ENCODE data around the gene GLIPR1L2. TPM values are rescaled to one million over a fixed set of nuclear protein-coding genes. Genes with fewer than 3 reads are reported as not detected.
"Not testable (repeated sequence)": the region's sequence is repeated elsewhere in the genome, so short reads cannot be mapped to it uniquely, and the experiment has no call there.

Gene GLIPR1L2
- total RNA-seq, result under 1 TPM in 1 of 3 donors, not detected in 2; 0.20 TPM

DNA sequence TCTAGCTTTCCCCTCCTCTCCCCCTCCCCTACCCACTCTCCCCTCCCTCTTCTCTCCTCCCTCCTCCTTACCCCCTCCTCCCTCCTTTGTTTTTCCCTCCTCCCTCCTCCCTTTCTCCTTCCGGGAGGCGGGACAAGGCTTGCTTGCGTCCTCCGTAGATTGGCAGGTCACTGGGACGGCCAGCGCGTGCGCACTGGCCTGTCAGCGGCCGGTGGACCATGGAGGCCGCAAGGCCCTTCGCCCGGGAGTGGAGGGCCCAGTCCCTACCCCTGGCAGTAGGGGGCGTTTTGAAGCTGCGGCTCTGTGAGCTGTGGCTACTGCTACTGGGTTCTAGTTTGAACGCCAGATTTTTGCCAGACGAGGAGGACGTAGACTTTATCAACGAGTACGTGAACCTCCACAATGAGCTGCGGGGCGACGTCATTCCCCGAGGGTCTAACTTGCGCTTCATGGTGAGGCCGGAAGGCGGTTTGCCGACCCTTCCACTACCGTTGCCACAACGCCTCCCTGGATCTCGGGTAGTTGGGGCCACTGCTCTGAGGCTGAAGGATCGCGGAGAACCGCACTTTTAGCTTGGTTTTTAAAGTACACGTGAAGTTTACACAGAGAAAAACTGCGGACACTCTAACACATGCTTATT is at the start of gene GLIPR1L2:
Gene GLIPR1L2, plus strand, starts transcription at position 191 of the 640 bp plus-strand sequence. Its CDS starts 28 bp downstream, at position 219.
- peak within 1 kb of the TSS; percentile 88 for H3K4me3 Mint-ChIP-seq
- H3K9me3 Mint-ChIP-seq, result peaks cover 7% of the 10 kb centered on the region
- DNase-seq (peak; percentile 82), ATAC-seq (peak; percentile 95 to 96)
- H3K27me3 Mint-ChIP-seq (ENCODE audit: low read depth), result no peaks in the 10 kb centered on the region
- peaks cover 42% of the 10 kb centered on the region for H3K4me1 Mint-ChIP-seq (ENCODE audit: low read depth)
- H3K36me3 Mint-ChIP-seq (ENCODE audit: insufficient read depth), result no peaks in the 10 kb centered on the region

DNA sequence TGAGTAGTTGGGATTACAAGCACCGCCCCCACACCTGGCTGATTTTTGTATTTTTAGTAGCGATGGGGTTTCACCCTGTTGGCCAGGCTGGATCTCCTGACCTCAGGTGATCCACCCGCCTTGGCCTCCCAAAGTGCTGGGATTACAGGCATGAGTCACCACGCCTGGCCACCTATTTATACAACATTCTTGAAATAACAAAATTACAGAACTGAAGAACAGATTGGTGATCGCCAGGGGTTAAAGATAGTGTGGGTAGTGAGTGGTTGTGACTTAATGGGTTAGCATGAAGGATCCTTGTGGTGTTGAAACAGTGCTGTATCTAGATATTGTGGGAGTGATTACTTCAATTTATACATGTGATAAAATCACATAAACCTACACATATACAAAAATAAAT is 49.0 kb upstream of the GLIPR1L2 start:
- no peaks in the 10 kb centered on the region for H3K9me3 Mint-ChIP-seq
- ATAC-seq (no peak), DNase-seq (no peak)
- peaks cover 8% of the 10 kb centered on the region for H3K4me1 Mint-ChIP-seq (ENCODE audit: low read depth)
- no peaks in the 10 kb centered on the region for H3K36me3 Mint-ChIP-seq (ENCODE audit: insufficient read depth)
- H3K27me3 Mint-ChIP-seq (ENCODE audit: low read depth), result peaks cover 2% of the 10 kb centered on the region
- no peak overlapping the region for H3K4me3 Mint-ChIP-seq

DNA sequence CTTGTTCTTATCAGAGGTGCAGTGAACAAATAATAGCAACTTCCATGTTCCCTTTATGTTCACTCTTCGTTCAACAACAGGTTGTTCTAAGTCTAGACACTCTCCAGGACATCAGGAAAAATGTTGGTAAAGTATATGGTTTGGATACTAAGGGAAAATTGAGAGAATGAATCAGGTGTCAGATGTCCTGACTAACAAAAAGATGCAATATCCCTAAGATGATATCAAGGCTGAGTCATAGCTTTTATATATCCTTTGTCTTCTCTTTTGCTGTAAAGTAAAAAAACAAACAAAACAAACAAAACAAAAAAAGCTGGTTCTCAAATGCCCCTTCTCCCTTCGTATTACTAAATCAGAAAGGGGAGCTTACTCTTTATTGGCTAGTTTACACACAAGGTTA is 45.4 kb upstream of the GLIPR1L2 start:
- Mint-ChIP-seq H3K4me1 (ENCODE audit: low read depth) (peaks cover 2% of the 10 kb centered on the region), H3K9me3 (no peaks in the 10 kb centered on the region), H3K4me3 (no peak overlapping the region), H3K36me3 (ENCODE audit: insufficient read depth) (no peaks in the 10 kb centered on the region), H3K27me3 (ENCODE audit: low read depth) (peaks cover 2% of the 10 kb centered on the region)
- no peak for DNase-seq
- ATAC-seq, result no peak

DNA sequence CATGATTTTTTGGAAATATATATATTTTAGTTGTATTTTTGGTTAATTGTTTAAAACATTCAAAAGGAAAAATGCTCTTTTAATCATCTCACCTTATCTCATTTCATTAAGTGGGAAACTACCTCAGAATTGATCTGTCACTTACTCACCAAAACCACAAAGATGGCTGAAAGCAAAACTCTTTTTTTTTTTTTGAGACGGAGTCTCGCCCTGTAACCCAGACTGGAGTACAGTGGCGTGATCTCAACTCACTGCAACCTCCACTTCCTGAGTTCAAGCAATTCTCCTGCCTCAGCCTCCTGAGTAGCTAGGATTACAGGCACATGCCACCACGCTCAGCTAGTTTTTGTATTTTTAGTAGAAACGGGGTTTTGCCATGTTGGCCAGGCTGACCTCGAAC is 44.7 kb upstream of the GLIPR1L2 start:
- H3K9me3 Mint-ChIP-seq; DNase-seq; H3K36me3 Mint-ChIP-seq (ENCODE audit: insufficient read depth); H3K4me1 Mint-ChIP-seq (ENCODE audit: low read depth); H3K4me3 Mint-ChIP-seq; H3K27me3 Mint-ChIP-seq (ENCODE audit: low read depth): not testable (repeated sequence)
- peak; percentile 77 to 83 for ATAC-seq

DNA sequence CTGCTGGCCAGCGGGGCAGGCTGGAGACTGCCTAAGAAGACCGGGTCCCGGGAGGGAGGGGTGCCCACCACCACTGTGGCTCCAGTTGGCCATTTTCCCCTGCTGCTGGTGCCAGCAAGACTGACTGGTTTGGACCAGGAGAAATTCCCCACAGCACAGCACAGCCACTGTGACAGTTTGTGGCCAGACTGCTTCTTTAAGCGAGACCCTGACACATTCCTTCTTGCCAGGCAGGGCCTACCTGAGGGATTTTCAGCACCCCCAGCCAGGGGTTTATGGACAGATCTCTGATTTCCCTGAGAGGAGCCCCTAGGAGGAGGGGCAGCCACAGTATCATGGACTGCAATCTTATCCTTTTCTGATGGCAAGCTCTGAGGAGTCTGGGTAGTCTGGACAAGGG is 40.9 kb upstream of the GLIPR1L2 start:
- Mint-ChIP-seq H3K27me3 (ENCODE audit: low read depth) (no peaks in the 10 kb centered on the region), H3K9me3 (peaks cover 9% of the 10 kb centered on the region), H3K36me3 (ENCODE audit: insufficient read depth) (peaks cover 8% of the 10 kb centered on the region), H3K4me1 (ENCODE audit: low read depth) (peaks cover 2% of the 10 kb centered on the region), H3K4me3 (no peak overlapping the region)
- DNase-seq (no peak), ATAC-seq (no peak)

DNA sequence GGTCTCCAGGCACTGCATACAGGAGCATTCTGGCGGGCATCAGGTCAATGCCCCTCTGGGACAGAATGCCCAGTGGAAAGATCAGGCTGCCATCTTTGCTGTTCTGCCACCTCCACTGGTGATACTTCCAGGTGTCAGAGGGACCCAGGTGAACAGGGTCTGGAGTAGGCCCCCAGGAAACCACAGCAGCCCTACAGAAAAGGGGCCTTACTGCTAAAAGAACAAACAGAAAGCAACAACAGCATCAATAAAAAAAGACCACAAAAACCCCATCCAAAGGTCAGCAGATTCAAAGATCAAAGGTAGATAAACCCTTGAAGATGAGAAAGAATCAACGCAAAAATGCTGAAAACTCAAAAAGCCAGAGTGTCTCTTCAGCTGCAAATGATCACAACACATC is 40.5 kb upstream of the GLIPR1L2 start:
- Mint-ChIP-seq H3K9me3 (peaks cover 14% of the 10 kb centered on the region), H3K4me1 (ENCODE audit: low read depth) (peaks cover 2% of the 10 kb centered on the region), H3K36me3 (ENCODE audit: insufficient read depth) (peaks cover 8% of the 10 kb centered on the region), H3K4me3 (no peak overlapping the region), H3K27me3 (ENCODE audit: low read depth) (no peaks in the 10 kb centered on the region)
- no peak for ATAC-seq
- no peak for DNase-seq

DNA sequence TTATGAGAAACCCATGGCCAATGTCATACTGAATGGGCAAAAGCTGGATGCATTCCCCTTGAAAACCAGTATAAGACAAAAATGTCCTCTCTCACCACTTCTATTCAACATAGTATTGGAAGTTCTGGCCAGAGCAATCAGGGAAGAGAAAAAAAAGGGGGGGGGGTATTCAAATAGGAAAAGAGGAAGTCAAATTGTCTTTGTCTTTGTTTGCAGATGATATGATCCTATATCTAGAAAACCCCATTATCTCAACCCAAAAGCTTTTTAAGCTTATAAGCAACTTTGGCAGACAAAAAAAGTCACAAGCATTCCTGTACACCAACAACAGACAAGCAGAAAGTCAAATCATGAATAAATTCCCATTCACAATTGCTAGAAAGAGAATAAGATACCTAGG is 36.9 kb upstream of the GLIPR1L2 start:
- Mint-ChIP-seq H3K9me3 (peaks cover 14% of the 10 kb centered on the region), H3K4me3 (no peak overlapping the region), H3K4me1 (ENCODE audit: low read depth) (no peaks in the 10 kb centered on the region), H3K27me3 (ENCODE audit: low read depth) (no peaks in the 10 kb centered on the region), H3K36me3 (ENCODE audit: insufficient read depth) (peaks cover 8% of the 10 kb centered on the region)
- no peak for ATAC-seq
- DNase-seq, result no peak

DNA sequence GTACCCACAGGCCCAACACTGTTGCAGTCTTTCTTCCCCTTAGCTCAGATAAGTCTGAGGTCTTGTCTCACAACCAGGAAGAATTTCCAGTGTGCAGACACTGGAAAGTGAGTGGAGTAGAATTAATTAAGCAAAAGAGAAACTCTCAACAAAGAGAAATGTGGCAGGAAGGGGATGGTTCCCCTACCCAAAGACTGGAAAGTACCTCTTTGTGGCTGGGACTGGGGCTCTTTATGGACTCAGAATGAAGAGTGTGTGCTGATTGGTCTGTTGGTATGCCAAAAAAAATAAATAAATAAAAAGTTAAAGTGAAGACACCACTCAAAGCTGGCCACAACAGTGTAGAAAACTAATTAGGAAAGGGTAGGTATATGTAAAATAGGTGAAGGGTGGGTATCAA is 30.0 kb upstream of the GLIPR1L2 start:
- no peak overlapping the region for H3K4me3 Mint-ChIP-seq
- no peak for DNase-seq
- ATAC-seq, result no peak
- H3K4me1 Mint-ChIP-seq (ENCODE audit: low read depth), result no peaks in the 10 kb centered on the region
- H3K36me3 Mint-ChIP-seq (ENCODE audit: insufficient read depth), result no peaks in the 10 kb centered on the region
- no peaks in the 10 kb centered on the region for H3K27me3 Mint-ChIP-seq (ENCODE audit: low read depth)
- H3K9me3 Mint-ChIP-seq, result peaks cover 10% of the 10 kb centered on the region

DNA sequence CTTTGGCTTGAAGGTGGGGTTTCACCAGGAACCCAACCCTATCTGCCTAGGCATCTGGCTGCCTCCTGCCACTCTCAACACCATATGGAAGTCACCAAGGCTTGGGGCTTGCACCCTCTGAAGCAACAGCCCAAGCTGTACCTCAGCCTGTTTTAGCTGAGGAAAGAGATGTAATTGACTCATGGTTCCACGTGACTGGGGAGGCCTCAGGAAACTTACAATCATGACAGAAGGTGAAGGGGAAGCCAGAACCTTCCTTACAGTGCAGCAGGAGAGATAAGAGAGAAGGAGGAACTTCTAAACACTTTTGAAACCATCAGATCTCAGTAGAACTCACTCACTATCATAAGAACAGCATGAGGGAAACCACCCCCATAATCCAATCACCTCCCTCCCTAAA is 29.5 kb upstream of the GLIPR1L2 start:
- Mint-ChIP-seq H3K36me3 (ENCODE audit: insufficient read depth) (no peaks in the 10 kb centered on the region), H3K9me3 (peaks cover 10% of the 10 kb centered on the region), H3K4me1 (ENCODE audit: low read depth) (no peaks in the 10 kb centered on the region), H3K27me3 (ENCODE audit: low read depth) (no peaks in the 10 kb centered on the region), H3K4me3 (no peak overlapping the region)
- ATAC-seq (no peak), DNase-seq (no peak)

DNA sequence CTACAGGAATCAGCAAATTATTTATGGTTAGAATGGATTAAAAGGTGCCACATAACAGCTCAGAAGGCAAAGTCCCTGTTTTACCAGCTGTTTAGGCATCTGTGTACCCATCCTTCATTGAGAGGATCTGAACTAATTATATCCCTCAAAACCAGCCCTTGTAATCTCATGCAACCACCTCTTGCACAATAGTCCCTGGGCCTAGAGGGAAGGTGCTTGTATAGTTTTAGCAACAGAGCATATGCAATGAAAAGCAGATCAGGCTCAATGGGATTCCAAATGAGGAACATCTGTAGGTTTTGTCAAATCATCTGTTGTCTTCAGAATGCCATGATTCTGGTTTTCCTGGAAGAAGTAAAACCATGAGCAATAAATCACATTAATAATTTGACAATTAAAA is 26.0 kb upstream of the GLIPR1L2 start:
- DNase-seq, result no peak
- no peaks in the 10 kb centered on the region for H3K36me3 Mint-ChIP-seq (ENCODE audit: insufficient read depth)
- no peak for ATAC-seq
- H3K4me1 Mint-ChIP-seq (ENCODE audit: low read depth), result no peaks in the 10 kb centered on the region
- H3K27me3 Mint-ChIP-seq (ENCODE audit: low read depth), result no peaks in the 10 kb centered on the region
- no peak overlapping the region for H3K4me3 Mint-ChIP-seq
- peaks cover 6% of the 10 kb centered on the region for H3K9me3 Mint-ChIP-seq

DNA sequence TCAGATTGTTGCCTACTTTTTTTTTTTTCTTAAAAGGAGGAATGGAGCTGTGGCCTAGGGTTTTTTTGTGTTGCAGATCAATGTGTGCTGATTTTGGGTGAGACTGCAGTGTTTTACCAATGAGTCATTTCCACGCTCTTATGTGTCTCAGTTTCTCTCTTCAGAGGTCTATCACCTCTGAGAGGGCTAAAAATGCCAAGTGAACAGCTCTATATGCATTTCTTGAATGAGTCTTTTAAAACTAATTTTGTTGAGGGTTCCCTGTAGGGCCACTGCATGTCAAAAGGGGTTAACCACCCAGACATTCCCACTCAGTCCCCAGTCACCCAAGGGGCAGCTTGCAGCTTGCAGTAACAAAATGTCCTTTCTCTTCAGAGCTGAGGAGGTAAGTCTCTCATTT is 24.3 kb upstream of the GLIPR1L2 start:
- ATAC-seq (no peak), DNase-seq (no peak)
- no peaks in the 10 kb centered on the region for H3K4me1 Mint-ChIP-seq (ENCODE audit: low read depth)
- H3K9me3 Mint-ChIP-seq, result no peaks in the 10 kb centered on the region
- no peak overlapping the region for H3K4me3 Mint-ChIP-seq
- H3K27me3 Mint-ChIP-seq (ENCODE audit: low read depth), result no peaks in the 10 kb centered on the region
- H3K36me3 Mint-ChIP-seq (ENCODE audit: insufficient read depth), result no peaks in the 10 kb centered on the region

DNA sequence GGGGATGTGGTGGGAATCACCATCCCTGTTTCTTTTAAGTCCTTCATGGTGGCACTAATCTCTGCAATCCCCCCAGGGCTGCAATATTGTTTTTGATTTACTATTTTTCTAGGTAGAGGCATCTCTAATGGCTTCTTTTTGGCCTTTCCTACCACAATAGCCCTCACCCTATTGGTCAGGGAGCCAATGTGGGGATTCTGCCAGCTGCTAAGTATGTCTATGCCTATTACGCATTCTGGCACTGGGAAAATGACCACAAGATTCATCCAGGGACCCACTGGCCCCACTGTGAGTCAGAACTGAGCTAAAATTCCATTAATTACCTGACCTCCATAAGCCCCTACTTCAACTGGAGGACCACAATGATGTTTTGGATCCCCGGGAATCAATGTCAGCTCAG is 15.9 kb upstream of the GLIPR1L2 start:
- H3K4me1 Mint-ChIP-seq (ENCODE audit: low read depth), result no peaks in the 10 kb centered on the region
- no peaks in the 10 kb centered on the region for H3K9me3 Mint-ChIP-seq
- ATAC-seq (no peak), DNase-seq (no peak)
- no peaks in the 10 kb centered on the region for H3K27me3 Mint-ChIP-seq (ENCODE audit: low read depth)
- H3K36me3 Mint-ChIP-seq (ENCODE audit: insufficient read depth), result peaks cover 3% of the 10 kb centered on the region
- H3K4me3 Mint-ChIP-seq, result no peak overlapping the region

DNA sequence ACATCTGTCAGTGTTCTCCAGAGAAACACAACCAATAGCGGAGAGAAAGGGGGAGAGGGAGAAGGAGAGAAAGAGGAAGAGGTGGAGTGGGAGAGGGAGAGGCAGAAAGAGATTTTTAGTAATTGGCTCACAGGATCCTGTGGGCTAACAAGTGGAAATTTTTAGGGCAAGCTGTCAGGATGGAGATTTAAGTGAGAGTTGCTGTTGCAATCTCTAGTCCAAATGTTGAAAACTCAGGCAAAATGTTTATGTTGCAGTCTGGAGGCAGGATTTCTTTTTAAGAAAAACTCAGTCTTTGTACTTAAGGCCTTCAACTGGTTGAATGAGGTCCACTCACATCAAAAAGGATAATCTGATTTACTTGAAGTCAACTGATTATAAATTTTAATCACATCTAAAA is 12.5 kb upstream of the GLIPR1L2 start:
- ATAC-seq (no peak), DNase-seq (no peak)
- Mint-ChIP-seq H3K4me1 (ENCODE audit: low read depth) (no peaks in the 10 kb centered on the region), H3K27me3 (ENCODE audit: low read depth) (no peaks in the 10 kb centered on the region), H3K4me3 (no peak overlapping the region), H3K9me3 (no peaks in the 10 kb centered on the region), H3K36me3 (ENCODE audit: insufficient read depth) (peaks cover under 1% of the 10 kb centered on the region)

DNA sequence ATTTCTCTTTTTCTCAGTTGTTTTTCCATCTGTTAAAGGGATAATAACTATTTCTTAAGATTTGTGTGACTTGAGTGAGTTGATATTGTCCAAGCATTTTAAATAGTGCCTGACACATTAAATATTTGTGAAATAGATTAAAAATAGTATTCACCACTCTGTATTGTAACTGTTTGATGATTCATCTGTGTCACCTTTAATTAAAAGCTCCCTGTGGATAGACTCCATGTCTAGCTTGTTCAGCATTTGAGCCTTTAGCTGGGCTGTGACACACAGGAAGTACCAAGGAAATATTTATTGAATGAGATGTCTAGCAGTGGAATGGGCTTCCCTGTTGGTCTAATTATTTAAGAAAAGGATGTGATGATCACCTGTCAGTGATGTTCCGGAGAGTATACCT is 1.8 kb upstream of the GLIPR1L2 start:
- peaks cover 36% of the 10 kb centered on the region for H3K4me1 Mint-ChIP-seq (ENCODE audit: low read depth)
- no peaks in the 10 kb centered on the region for H3K27me3 Mint-ChIP-seq (ENCODE audit: low read depth)
- H3K9me3 Mint-ChIP-seq, result peaks cover 7% of the 10 kb centered on the region
- no peaks in the 10 kb centered on the region for H3K36me3 Mint-ChIP-seq (ENCODE audit: insufficient read depth)
- ATAC-seq (no peak), DNase-seq (no peak)
- no peak overlapping the region for H3K4me3 Mint-ChIP-seq

DNA sequence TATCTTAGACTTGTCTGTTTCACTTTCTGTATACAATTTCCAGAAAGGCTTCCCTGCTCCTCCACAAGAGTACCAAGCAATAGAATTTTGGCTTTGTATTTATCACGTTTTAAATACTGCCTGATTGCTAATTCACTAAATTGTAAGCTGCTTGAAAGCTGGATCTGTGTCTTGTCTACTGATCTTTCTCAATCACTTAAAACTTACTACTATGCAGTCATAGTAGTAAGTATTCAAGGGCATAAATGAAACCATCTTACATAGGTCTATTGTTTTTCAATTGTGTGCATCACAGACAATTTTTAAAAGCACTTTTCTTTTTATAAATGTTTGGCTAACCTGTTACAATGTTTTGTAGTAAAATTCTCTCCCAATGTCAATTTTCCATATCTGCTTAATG is 1.2 kb upstream of the GLIPR1L2 start:
- Mint-ChIP-seq H3K4me3 (no peak overlapping the region), H3K9me3 (peaks cover 7% of the 10 kb centered on the region), H3K27me3 (ENCODE audit: low read depth) (no peaks in the 10 kb centered on the region), H3K36me3 (ENCODE audit: insufficient read depth) (no peaks in the 10 kb centered on the region), H3K4me1 (ENCODE audit: low read depth) (peaks cover 36% of the 10 kb centered on the region)
- ATAC-seq (no peak), DNase-seq (no peak)

Data from activated T-cell treated with anti-CD3 and anti-CD28 coated beads, Interleukin-2, amount 50 U/mL, for 4 hours (primary cell).